ENCODE results near the gene GALC. TPM values are rescaled to one million over a fixed set of nuclear protein-coding genes. Genes with fewer than 3 reads are reported as not detected.

The GALC gene
- total RNA-seq, 4 donors from 2014 or later = 41.2 to 82.9 (median 52.0) TPM

DNA sequence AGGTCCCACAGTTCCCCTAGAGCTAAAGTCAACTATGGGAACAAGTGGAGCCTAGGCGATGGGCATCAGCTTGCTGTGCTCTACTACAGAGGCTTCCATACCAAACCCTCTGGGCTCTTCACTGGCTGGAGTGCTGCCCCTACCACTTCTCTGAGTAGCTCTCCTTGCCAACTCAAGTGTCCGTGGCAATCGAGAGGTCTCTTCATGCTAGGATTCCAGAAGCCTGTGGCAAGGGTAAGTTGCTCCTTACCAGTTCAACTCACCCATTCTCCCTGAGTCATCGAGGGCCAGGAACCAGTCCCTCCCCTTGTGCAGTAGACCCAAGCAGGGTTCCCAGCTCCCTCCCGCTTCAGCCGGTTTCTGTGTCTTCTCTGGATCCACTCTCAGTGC lies 76.1 kb downstream of the GALC start:
- Histone ChIP-seq H3K4me3 (no peak overlapping the region), H3K36me3 (no peaks in the 10 kb centered on the region), H3K27ac (no peak overlapping the region), H3K9me3 (peaks cover 0 to 15% (median 0%) of the 10 kb centered on the region in 4 donors), H3K27me3 (no peaks in the 10 kb centered on the region), H3K4me1 (no peaks in the 10 kb centered on the region)
- WGBS, 2 donors = 91% methylated on average over 6 of the region's 6 CpGs
- DNase-seq (ENCODE audit: low spot score in 2 of 2) = no peak
- TF ChIP-seq EP300 (IDR thresholded peaks at IDR 0.05) (no peak), POLR2A (IDR thresholded peaks at IDR 0.05) (no peak)
- TF ChIP-seq, protein P1, sequence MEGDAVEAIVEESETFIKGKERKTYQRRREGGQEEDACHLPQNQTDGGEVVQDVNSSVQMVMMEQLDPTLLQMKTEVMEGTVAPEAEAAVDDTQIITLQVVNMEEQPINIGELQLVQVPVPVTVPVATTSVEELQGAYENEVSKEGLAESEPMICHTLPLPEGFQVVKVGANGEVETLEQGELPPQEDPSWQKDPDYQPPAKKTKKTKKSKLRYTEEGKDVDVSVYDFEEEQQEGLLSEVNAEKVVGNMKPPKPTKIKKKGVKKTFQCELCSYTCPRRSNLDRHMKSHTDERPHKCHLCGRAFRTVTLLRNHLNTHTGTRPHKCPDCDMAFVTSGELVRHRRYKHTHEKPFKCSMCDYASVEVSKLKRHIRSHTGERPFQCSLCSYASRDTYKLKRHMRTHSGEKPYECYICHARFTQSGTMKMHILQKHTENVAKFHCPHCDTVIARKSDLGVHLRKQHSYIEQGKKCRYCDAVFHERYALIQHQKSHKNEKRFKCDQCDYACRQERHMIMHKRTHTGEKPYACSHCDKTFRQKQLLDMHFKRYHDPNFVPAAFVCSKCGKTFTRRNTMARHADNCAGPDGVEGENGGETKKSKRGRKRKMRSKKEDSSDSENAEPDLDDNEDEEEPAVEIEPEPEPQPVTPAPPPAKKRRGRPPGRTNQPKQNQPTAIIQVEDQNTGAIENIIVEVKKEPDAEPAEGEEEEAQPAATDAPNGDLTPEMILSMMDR (IDR thresholded peaks at IDR 0.05) = no peak

DNA sequence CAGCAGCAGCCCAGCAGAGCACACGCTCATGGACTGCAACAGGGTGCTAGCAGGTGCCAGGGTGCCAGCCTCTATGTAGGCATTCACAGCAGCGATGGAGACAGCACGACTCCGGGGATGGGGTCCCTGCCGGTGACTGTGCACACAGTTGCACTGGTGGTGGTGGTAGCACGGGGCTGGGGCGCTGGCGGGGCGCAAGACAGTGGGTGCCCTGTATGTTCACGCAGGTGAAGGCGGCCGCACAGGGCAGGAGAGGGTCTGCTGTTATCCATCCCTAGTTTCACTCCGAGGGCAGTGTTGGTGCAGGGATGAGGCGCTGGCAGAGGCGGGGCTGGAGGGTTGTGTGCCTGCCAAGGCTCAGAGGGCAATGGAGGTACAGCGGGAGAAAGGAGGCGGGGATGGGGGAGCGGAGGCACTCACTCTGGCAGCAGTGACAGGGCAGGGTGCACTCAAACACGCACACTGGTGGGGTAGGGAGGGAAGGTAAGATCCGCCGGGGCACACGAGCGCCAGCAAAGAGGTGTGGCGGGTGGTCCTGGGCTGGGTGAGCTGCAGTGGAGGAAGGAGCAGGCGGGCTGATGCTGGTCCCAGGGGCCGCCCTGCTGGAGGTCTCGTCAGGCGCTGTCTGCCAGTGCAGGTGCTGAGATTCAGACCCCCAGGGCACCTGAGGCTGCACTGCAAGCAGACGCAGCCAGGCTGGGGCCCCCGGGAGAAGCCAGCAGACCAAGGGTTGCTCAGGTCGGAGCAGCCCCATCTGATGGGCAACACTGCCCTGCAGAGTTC lies 76.7 kb downstream of the GALC start:
- no peaks in the 10 kb centered on the region for H3K36me3 ChIP-seq
- no peak overlapping the region for H3K27ac ChIP-seq
- peaks cover 0 to 18% (median 0%) of the 10 kb centered on the region in 4 donors for H3K9me3 ChIP-seq
- TF ChIP-seq EP300 (IDR thresholded peaks at IDR 0.05) (no peak), POLR2A (IDR thresholded peaks at IDR 0.05) (no peak)
- TF ChIP-seq, protein P1 (IDR thresholded peaks at IDR 0.05) = no peak
- H3K4me1 ChIP-seq = no peaks in the 10 kb centered on the region
- no peak for DNase-seq (ENCODE audit: low spot score in 2 of 2)
- no peaks in the 10 kb centered on the region for H3K27me3 ChIP-seq
- no peak overlapping the region for H3K4me3 ChIP-seq
- 89 to 92% methylated on average over 24 to 30 of the region's 31 CpGs for WGBS, 2 donors

DNA sequence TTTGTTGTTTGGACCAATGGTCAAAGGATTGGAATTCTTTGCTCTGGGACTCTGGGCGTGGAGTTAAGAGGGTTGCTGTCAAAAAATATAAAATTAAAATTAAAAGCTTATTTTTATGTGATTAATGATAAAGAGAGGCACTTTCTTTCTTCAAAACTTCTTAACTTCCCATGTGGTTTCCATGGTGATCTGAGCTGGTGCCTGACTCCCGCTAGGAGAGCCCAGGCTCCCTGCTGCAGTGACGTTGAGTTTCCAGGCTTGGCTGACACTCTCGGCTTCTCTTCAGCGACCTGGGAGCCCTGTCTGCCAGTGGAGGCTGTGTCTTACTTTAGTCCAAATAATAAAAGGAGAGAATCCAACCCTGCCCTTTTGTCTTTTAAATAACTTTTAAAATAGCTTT lies 84.4 kb downstream of the GALC start:
- no peak overlapping the region for H3K27ac ChIP-seq
- no peak for DNase-seq (ENCODE audit: low spot score in 2 of 2)
- H3K4me3 ChIP-seq = no peak overlapping the region
- no peaks in the 10 kb centered on the region for H3K27me3 ChIP-seq
- no peak for TF ChIP-seq EP300 (IDR thresholded peaks at IDR 0.05)
- no peak for TF ChIP-seq POLR2A (IDR thresholded peaks at IDR 0.05)
- TF ChIP-seq, protein P1 (IDR thresholded peaks at IDR 0.05) = no peak
- 26 to 34% methylated on average over 5 of the region's 5 CpGs for WGBS, 2 donors
- H3K4me1 ChIP-seq = no peaks in the 10 kb centered on the region
- H3K9me3 ChIP-seq = peaks cover 0 to 27% (median 0%) of the 10 kb centered on the region in 4 donors
- no peaks in the 10 kb centered on the region for H3K36me3 ChIP-seq

DNA sequence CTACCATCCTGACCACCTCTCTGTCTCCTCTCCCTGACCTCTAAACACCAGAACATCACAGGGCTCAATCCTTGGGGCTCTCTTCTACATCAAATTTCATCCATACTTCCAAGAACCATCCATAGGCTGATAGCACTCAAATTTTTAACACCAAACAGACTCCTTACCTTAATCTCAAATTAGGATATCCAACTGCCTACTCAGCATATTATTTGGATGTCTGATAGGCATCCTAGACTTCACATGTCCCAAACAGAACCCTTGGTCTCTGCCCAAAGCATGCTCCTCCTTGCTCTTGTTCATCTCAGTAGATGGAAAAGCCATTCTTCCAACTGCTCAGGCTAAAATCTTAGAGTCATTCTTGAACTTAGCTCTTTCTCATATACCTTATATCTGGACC lies 91.3 kb downstream of the GALC start:
- no peaks in the 10 kb centered on the region for H3K9me3 ChIP-seq
- no peaks in the 10 kb centered on the region for H3K36me3 ChIP-seq
- H3K4me3 ChIP-seq = no peak overlapping the region
- DNase-seq (ENCODE audit: low spot score in 2 of 2) = no peak
- no peaks in the 10 kb centered on the region for H3K4me1 ChIP-seq
- TF ChIP-seq EP300 (IDR thresholded peaks at IDR 0.05) (no peak), POLR2A (IDR thresholded peaks at IDR 0.05) (no peak)
- TF ChIP-seq, protein P1 (IDR thresholded peaks at IDR 0.05) = no peak
- H3K27ac ChIP-seq = no peak overlapping the region
- H3K27me3 ChIP-seq = no peaks in the 10 kb centered on the region

DNA sequence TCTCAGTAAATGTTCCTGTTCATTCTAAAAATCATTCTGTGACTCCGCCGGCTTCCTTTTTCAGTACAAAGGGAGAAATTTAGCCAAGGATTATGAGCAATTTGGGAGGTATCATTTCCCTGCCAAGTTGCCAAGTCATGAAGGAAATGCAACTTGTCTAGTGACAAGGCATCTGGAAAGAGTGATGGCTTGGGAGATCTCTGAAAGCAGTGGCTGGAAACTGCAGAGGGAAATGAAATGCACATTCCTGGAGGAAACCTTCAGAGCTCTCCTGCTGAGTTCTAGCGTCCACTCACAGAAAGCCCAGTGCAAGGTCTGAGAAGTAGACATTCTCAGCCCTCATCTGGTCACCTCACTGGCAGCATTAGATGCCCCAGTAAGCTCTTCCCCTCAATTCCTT lies 91.7 kb downstream of the GALC start:
- 64 to 85% methylated on average over 3 of the region's 3 CpGs for WGBS, 2 donors
- no peak for DNase-seq (ENCODE audit: low spot score in 2 of 2)
- TF ChIP-seq, protein P1 (IDR thresholded peaks at IDR 0.05) = no peak
- TF ChIP-seq EP300 (IDR thresholded peaks at IDR 0.05) (no peak), POLR2A (IDR thresholded peaks at IDR 0.05) (no peak)
- Histone ChIP-seq H3K36me3 (no peaks in the 10 kb centered on the region), H3K27me3 (no peaks in the 10 kb centered on the region), H3K4me3 (no peak overlapping the region), H3K9me3 (no peaks in the 10 kb centered on the region), H3K27ac (no peak overlapping the region), H3K4me1 (no peaks in the 10 kb centered on the region)
